Brain microvascular endothelial cell (primary cell): ENCODE measurements around the gene NUDT9.

Experiments
- DNase-seq: peaks from one replicate; pipeline ENCODE4 v3.0.0-alpha.2; 2020
- H3K27ac ChIP-seq: fragments of 250-450 bp; sonication (Bioruptor Pico); 2 replicates; pipeline ENCODE4 v1.5.1; 2020; ENCODE audit warnings: mild to moderate bottlenecking, moderate library complexity
- H3K27me3 ChIP-seq: fragments of 250-450 bp; sonication (Bioruptor Pico); replicated peaks from 2 replicates; pipeline ENCODE4 v1.5.1; 2020; ENCODE audit warnings: mild to moderate bottlenecking
- H3K36me3 ChIP-seq: fragments of 250-450 bp; sonication (Bioruptor Pico); replicated peaks from 2 replicates; pipeline ENCODE4 v1.5.1; 2020; ENCODE audit warnings: mild to moderate bottlenecking
- H3K4me3 ChIP-seq: 2 replicates; pipeline ENCODE4 v1.5.1; 2011; ENCODE audit warnings: low read depth, mild to moderate bottlenecking, control low read depth, low read length, moderate library complexity
- in situ Hi-C: cut with HindIII; loops from 2 replicates; pipeline ENCODE4 v1.10.0; 2017; ENCODE audit warnings: low sequenced_read_pairs, low pct_ligation_motif_present
- TF ChIP-seq, protein P1 (sequence below): IDR thresholded peaks from 2 replicates; pipeline ENCODE4 v1.5.1; 2011; ENCODE audit warnings: low read depth, mild to moderate bottlenecking, moderate library complexity, low read length, control low read depth, inconsistent platforms; ENCODE audit errors: missing control alignments

The NUDT9 gene

DNA sequence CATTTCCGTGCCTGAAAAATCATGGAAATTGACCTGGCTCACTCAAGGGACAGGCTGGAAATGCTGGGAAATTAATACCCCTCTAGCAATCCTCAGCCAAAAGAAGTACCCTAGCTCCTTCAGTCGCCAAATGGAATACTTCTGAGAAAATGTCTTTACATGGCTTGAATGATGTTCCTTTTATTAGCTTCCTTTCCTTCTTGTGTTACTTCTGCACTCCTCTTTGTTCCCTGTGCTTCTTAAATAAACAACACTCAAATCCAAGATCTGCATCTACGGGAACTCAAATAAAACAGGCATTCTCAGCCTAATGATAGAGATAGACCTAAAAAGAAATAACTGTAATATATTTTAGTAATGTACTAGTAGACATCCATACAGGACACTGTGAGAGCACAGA, 70.7 kb downstream of the NUDT9 start:
- in situ Hi-C loops = no loop called here
- no peak overlapping the region for H3K4me3 ChIP-seq

DNA sequence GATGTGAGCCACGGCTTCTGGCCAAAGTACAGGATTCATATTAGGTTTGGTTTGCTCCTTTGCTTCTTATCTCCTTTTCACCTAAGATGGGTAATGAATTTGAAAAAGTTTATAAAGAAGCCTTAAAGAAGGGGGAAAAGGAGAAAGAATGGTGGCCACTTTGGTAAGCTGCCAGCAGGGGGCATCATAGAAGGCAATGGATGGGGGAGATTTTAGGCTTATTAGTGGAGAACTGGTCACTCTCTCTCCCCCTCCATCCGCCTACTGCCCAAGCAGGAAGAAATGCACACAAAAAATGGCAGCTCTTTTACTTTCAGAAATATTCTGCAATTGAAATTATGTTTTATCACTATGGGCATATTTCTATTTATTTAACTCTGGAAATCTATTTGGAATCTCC, 74.8 kb downstream of the NUDT9 start:
- H3K27me3 ChIP-seq = no peaks in the 10 kb centered on the region
- DNase-seq = no peak
- TF ChIP-seq, protein P1, sequence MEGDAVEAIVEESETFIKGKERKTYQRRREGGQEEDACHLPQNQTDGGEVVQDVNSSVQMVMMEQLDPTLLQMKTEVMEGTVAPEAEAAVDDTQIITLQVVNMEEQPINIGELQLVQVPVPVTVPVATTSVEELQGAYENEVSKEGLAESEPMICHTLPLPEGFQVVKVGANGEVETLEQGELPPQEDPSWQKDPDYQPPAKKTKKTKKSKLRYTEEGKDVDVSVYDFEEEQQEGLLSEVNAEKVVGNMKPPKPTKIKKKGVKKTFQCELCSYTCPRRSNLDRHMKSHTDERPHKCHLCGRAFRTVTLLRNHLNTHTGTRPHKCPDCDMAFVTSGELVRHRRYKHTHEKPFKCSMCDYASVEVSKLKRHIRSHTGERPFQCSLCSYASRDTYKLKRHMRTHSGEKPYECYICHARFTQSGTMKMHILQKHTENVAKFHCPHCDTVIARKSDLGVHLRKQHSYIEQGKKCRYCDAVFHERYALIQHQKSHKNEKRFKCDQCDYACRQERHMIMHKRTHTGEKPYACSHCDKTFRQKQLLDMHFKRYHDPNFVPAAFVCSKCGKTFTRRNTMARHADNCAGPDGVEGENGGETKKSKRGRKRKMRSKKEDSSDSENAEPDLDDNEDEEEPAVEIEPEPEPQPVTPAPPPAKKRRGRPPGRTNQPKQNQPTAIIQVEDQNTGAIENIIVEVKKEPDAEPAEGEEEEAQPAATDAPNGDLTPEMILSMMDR = peak; percentile 63
- no peak overlapping the region for H3K4me3 ChIP-seq
- no peaks in the 10 kb centered on the region for H3K36me3 ChIP-seq
- H3K27ac ChIP-seq = no peak overlapping the region
- in situ Hi-C loops = no loop called here

More for the DNA sequence above, 70.7 kb downstream of the NUDT9 start:
- H3K27ac ChIP-seq = no peak overlapping the region
- no peaks in the 10 kb centered on the region for H3K36me3 ChIP-seq
- no peak for DNase-seq
- TF ChIP-seq, protein P1 = no peak
- no peaks in the 10 kb centered on the region for H3K27me3 ChIP-seq

DNA sequence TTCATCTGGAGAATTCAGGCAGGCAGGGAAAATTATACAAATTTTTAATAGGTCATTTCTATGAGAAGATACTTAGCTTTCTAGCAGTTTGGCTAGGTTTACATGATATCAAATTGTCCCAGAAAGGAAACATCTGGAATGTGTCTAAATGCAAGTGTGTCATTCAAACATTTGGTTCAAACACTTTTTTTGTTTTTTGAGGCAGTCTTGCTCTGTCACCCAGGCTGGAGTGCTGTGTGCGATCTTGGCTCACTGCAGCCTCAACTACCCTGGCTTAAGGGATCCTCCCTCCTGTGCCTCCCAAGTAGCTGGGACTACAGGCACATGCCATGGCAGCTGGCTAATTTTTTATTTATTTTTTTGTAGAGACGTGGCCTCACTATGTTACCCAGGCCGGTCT, 75.2 kb downstream of the NUDT9 start:
- H3K27me3 ChIP-seq = no peaks in the 10 kb centered on the region
- in situ Hi-C loops = no loop called here
- TF ChIP-seq, protein P1 = no peak
- H3K27ac ChIP-seq = no peak overlapping the region
- H3K36me3 ChIP-seq = no peaks in the 10 kb centered on the region
- no peak overlapping the region for H3K4me3 ChIP-seq
- DNase-seq = no peak

DNA sequence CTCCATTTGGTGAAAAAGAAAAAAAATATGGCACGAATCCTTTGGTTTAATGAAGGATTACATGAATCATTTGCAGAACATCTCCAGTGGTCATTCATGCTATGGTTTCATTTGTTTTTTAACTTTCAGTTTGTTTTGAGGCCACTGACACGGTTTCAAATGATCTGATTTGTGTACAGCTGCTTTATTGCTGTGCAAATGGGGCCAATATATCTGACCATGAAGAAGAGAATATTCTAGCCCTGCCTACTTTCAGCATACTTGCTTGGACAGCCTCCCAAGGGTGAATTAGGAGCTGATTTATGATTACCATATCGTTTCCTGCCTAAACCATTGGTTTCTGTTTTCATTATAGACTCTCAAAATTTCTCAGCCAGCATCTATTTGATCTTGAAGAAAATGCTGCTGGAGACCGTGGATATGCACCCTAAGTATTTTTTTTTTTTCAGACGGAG, 76.1 kb downstream of the NUDT9 start:
- H3K36me3 ChIP-seq = no peaks in the 10 kb centered on the region
- DNase-seq = no peak
- H3K4me3 ChIP-seq = no peak overlapping the region
- H3K27ac ChIP-seq = no peak overlapping the region
- TF ChIP-seq, protein P1 = no peak
- in situ Hi-C loops = no loop called here
- no peaks in the 10 kb centered on the region for H3K27me3 ChIP-seq

DNA sequence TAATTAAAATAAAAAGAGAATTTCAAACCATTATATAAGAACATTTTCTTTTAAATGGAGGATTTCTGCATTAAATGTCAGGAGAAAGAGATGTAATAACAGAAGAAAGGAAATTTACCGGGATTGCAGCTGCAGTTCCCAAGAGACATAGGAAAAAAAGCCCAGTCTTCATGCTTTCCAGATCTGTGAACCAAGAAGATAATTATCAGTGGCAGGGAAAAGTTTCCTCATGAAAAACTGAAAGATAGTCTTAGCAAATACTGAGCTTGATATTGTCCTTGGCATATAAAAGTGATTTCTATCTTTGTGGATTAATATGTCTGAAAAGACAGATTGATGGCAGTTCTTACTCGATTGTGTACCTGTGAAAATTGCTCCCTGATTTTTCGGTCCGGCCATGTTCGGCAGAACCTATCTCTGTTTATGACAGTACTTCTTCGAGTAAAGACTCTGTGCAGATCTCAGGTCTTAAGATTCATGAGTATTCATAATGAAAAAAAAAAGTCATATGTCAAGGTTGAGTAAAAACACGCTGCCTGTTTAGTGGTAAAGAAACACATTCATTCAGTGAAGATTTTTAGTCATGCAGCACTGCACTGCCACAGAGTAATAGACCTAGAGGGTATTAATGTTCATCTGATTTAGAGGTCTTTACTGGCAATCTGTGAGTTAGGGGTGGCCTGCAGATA, 77.2 kb downstream of the NUDT9 start:
- H3K36me3 ChIP-seq = no peaks in the 10 kb centered on the region
- H3K27ac ChIP-seq = no peak overlapping the region
- DNase-seq = no peak
- no peak overlapping the region for H3K4me3 ChIP-seq
- no peaks in the 10 kb centered on the region for H3K27me3 ChIP-seq
- in situ Hi-C loops = no loop called here
- TF ChIP-seq, protein P1 = no peak

DNA sequence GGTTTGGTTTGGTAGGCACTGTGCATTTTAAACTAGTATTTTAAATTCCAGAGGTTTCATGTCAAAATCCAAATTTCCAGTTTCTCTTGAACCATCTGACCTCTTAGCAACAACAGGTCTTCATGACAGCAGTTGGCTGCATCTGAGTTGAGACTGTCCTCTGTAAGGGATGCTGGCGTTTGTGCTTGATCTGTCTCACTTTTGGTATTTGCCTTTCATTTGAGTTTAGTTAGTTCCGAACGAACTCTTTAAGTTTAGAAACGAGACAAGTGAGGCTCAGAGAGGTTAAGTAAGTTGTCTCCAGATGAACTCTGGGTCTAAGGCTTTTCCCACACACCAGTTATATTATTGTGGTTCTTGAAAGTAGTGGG, 77.7 kb downstream of the NUDT9 start:
- H3K4me3 ChIP-seq = no peak overlapping the region
- H3K27me3 ChIP-seq = no peaks in the 10 kb centered on the region
- TF ChIP-seq, protein P1 = no peak
- DNase-seq = no peak
- H3K27ac ChIP-seq = no peak overlapping the region
- in situ Hi-C loops = no loop called here
- H3K36me3 ChIP-seq = no peaks in the 10 kb centered on the region
